H9 (cell line): ENCODE data around the gene SIGLEC1. TPM values are rescaled to one million over a fixed set of nuclear protein-coding genes. Genes with fewer than 3 reads are reported as not detected.

Experiments
- DNase-seq: peaks from one replicate; pipeline ENCODE4 v3.0.0-alpha.2; 2017
- H2AFZ ChIP-seq: one replicate; pipeline ENCODE4 v1.6.1; 2013; ENCODE audit warnings: mild to moderate bottlenecking, low read length, control low read depth, moderate library complexity
- H2AK5ac ChIP-seq: 2 replicates; pipeline ENCODE4 v1.6.1; 2013; ENCODE audit warnings: low read length, control low read depth, mixed read lengths; ENCODE audit not compliant: insufficient read length
- H2BK120ac ChIP-seq: one replicate; pipeline ENCODE4 v1.6.1; 2013; ENCODE audit warnings: low read depth, mild to moderate bottlenecking, low read length, control low read depth, inconsistent platforms; ENCODE audit not compliant: poor library complexity, severe bottlenecking
- H2BK12ac ChIP-seq: 2 replicates; pipeline ENCODE4 v1.6.1; 2013; ENCODE audit warnings: low read length, control low read depth, mixed read lengths, low read depth; ENCODE audit not compliant: insufficient read length
- H2BK15ac ChIP-seq: 2 replicates; pipeline ENCODE4 v1.6.1; 2013; ENCODE audit warnings: low read depth, low read length, control low read depth
- H2BK20ac ChIP-seq: one replicate; pipeline ENCODE4 v1.6.1; 2013; ENCODE audit warnings: low read depth, mild to moderate bottlenecking, low read length, control low read depth, inconsistent platforms; ENCODE audit not compliant: poor library complexity, severe bottlenecking
- H2BK5ac ChIP-seq: 2 replicates; pipeline ENCODE4 v1.6.1; 2013; ENCODE audit warnings: low read length, control low read depth, mixed read lengths; ENCODE audit not compliant: insufficient read length
- H3K14ac ChIP-seq: 2 replicates; pipeline ENCODE4 v1.6.1; 2013; ENCODE audit warnings: low read length, control low read depth; ENCODE audit not compliant: insufficient read depth
- H3K18ac ChIP-seq: 2 replicates; pipeline ENCODE4 v1.6.1; 2013; ENCODE audit warnings: low read depth, mild to moderate bottlenecking, mixed read lengths, low read length, control low read depth; ENCODE audit not compliant: insufficient read length
- H3K23ac ChIP-seq: 2 replicates; pipeline ENCODE4 v1.6.1; 2013; ENCODE audit warnings: low read length, control low read depth, mixed read lengths, low read depth; ENCODE audit not compliant: insufficient read length
- H3K23me2 ChIP-seq: 2 replicates; pipeline ENCODE4 v1.6.1; 2013; ENCODE audit warnings: low read depth, mild to moderate bottlenecking, mixed read lengths, low read length, control low read depth; ENCODE audit not compliant: insufficient read length, poor library complexity, severe bottlenecking
- H3K27ac ChIP-seq: 2 replicates; pipeline ENCODE4 v1.5.1; 2013; ENCODE audit warnings: low read length, control low read depth, mixed read lengths, low read depth; ENCODE audit not compliant: insufficient read length
- H3K27me3 ChIP-seq: 2 replicates; pipeline ENCODE4 v1.6.1; 2013; ENCODE audit warnings: low read length, control low read depth, inconsistent platforms; ENCODE audit not compliant: insufficient read depth
- H3K4ac ChIP-seq: 2 replicates; pipeline ENCODE4 v1.6.1; 2013; ENCODE audit warnings: low read depth, mild to moderate bottlenecking, control low read depth, inconsistent platforms, low read length, moderate library complexity
- H3K4me1 ChIP-seq: 2 replicates; pipeline ENCODE4 v1.6.1; 2013; ENCODE audit warnings: low read length, control low read depth, inconsistent platforms; ENCODE audit not compliant: insufficient read depth
- H3K4me2 ChIP-seq: 2 replicates; pipeline ENCODE4 v1.6.1; 2013; ENCODE audit warnings: low read length, control low read depth, mixed read lengths; ENCODE audit not compliant: insufficient read length, insufficient read depth
- H3K56ac ChIP-seq: 2 replicates; pipeline ENCODE4 v1.6.1; 2013; ENCODE audit warnings: low read depth, mild to moderate bottlenecking, mixed read lengths, low read length, control low read depth; ENCODE audit not compliant: insufficient read length
- H3K79me1 ChIP-seq: 2 replicates; pipeline ENCODE4 v1.6.1; 2013; ENCODE audit warnings: low read depth, mild to moderate bottlenecking, moderate library complexity, low read length, control low read depth, inconsistent platforms; ENCODE audit not compliant: insufficient read depth, poor library complexity, severe bottlenecking
- H3K79me2 ChIP-seq: 2 replicates; pipeline ENCODE4 v1.6.1; 2013; ENCODE audit warnings: low read length, control low read depth, inconsistent platforms; ENCODE audit not compliant: insufficient read depth
- H3K9ac ChIP-seq: 2 replicates; pipeline ENCODE4 v1.6.1; 2013; ENCODE audit warnings: low read length, control low read depth, mixed read lengths; ENCODE audit not compliant: insufficient read length; ENCODE audit errors: extremely low read depth
- H3K9me3 ChIP-seq: one replicate; pipeline ENCODE4 v1.6.1; 2013; ENCODE audit warnings: low read depth, low read length, inconsistent platforms; ENCODE audit not compliant: control insufficient read depth
- H3T11ph ChIP-seq: one replicate; pipeline ENCODE4 v1.6.1; 2013; ENCODE audit warnings: mild to moderate bottlenecking, low read length, control low read depth, inconsistent platforms
- H4K20me1 ChIP-seq: one replicate; pipeline ENCODE4 v1.6.1; 2013; ENCODE audit not compliant: control insufficient read depth, insufficient read length, insufficient read depth
- H4K5ac ChIP-seq: 2 replicates; pipeline ENCODE4 v1.6.1; 2013; ENCODE audit warnings: low read depth, mild to moderate bottlenecking, mixed read lengths, low read length, control low read depth; ENCODE audit not compliant: insufficient read length
- H4K8ac ChIP-seq: replicated peaks from 2 replicates; pipeline ENCODE4 v1.6.1; 2013; ENCODE audit warnings: low read length, control low read depth, mixed read lengths, low read depth; ENCODE audit not compliant: insufficient read length
- H4K91ac ChIP-seq: 2 replicates; pipeline ENCODE4 v1.6.1; 2013; ENCODE audit warnings: low read depth, mild to moderate bottlenecking, moderate library complexity, mixed read lengths, low read length, control low read depth; ENCODE audit not compliant: insufficient read length
- H3K27ac Mint-ChIP-seq, 3 experiments: 2 replicates in 2 of 3; 3 replicates in 1 of 3; pipeline ENCODE4 v1.8.0; 2020 to 2021; ENCODE audit warnings: mixed read lengths in 3 of 3, mild to moderate bottlenecking in 1 of 3, moderate library complexity in 1 of 3
- H3K27me3 Mint-ChIP-seq: 2 replicates; pipeline ENCODE4 v1.8.0; 2021; ENCODE audit warnings: low read depth, mild to moderate bottlenecking, moderate library complexity, mixed read lengths
- H3K36me3 Mint-ChIP-seq, 3 experiments: 2 replicates in 2 of 3; 3 replicates in 1 of 3; pipeline ENCODE4 v1.8.0; 2020 to 2021; ENCODE audit warnings: low read depth in 3 of 3, mixed read lengths in 3 of 3; ENCODE audit not compliant: insufficient read depth in 1 of 3
- H3K4me1 Mint-ChIP-seq, 2 experiments: 2 replicates each; pipeline ENCODE4 v1.8.0; 2020; ENCODE audit warnings: mixed read lengths in 2 of 2
- H3K4me3 Mint-ChIP-seq, 2 experiments: 2 replicates in 1 of 2; 3 replicates in 1 of 2; pipeline ENCODE4 v1.8.0; 2020 to 2021; ENCODE audit warnings: mild to moderate bottlenecking in 2 of 2, mixed read lengths in 2 of 2, moderate library complexity in 1 of 2
- H3K9me3 Mint-ChIP-seq, 2 experiments: 2 replicates in 1 of 2; 3 replicates in 1 of 2; pipeline ENCODE4 v1.8.0; 2020; ENCODE audit warnings: mild to moderate bottlenecking in 2 of 2, mixed read lengths in 2 of 2, moderate library complexity in 1 of 2
- WGBS: extraction: QIAGEN DNeasy Blood & Tissue Kit; methylation state at CpG from one replicate; pipeline ENCODE4 v1.1.7; 2013; ENCODE audit warnings: missing lambda C conversion rate, low lambda C conversion rate, mixed read lengths; ENCODE audit not compliant: insufficient read length; ENCODE audit errors: extremely low coverage; 5-methylcytosine and 5-hydroxymethylcytosine counted together
- total RNA-seq: library from RNA; stranded (reverse); gene quantifications from 2 replicates; pipeline ENCODE4 v1.2.1, GENCODE V29; 2021
- TF ChIP-seq, protein P1 (sequence below): fragments of 200-600 bp; sonication (generic); conservative IDR thresholded peaks from 3 replicates; pipeline ENCODE4 v1.8.0; 2021; ENCODE audit warnings: antibody characterized with exemption, mild to moderate bottlenecking

The SIGLEC1 gene
- total RNA-seq, 1 experiment from 2014 or later, result not detected

DNA sequence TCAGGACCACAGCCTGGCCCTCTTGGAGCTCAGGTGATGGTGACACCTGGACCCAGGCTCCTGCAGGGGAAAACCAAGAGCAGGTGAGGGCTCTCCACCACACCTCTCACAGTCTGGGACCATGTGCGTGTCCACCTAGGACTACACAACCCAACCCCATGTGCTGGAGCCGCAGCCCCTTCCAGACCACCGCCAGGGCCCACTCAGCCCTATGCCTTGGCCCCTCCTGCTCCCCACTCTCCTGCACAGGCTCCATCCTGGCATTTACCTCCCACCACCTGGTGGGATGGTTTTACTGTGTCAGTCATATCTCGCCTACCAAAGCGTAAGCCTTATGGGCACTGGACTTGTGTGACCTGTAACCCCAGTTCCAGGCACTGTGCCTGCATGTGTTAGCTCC is 17.5 kb downstream of the SIGLEC1 start:
- no peak overlapping the region for H4K91ac ChIP-seq
- no peak overlapping the region for H2BK5ac ChIP-seq
- no peaks in the 10 kb centered on the region for H3K27me3 ChIP-seq
- no peak overlapping the region for H4K8ac ChIP-seq
- H3K79me2 ChIP-seq, result no peaks in the 10 kb centered on the region
- H3K27ac ChIP-seq, result no peak overlapping the region
- no peak overlapping the region for H2BK12ac ChIP-seq
- no peak overlapping the region for H3K14ac ChIP-seq
- Mint-ChIP-seq H3K27me3 (peaks cover 2% of the 10 kb centered on the region; the same call in 1 of the 2 replicates), H3K27ac (peak overlapping the region in 1 of 3 experiments; percentile 59; a peak in 1 of 7 replicates), H3K4me3 (no peak overlapping the region), H3K9me3 (peaks cover 3% of the 10 kb centered on the region in 2 experiments; a peak in 3 of 5 replicates), H3K36me3 (no peaks in the 10 kb centered on the region; a peak in 1 of 7 replicates), H3K4me1 (no peaks in the 10 kb centered on the region)
- no peak overlapping the region for H3K18ac ChIP-seq
- H3K9me3 ChIP-seq, result no peaks in the 10 kb centered on the region
- H2AFZ ChIP-seq, result no peak overlapping the region
- no peak overlapping the region for H3K9ac ChIP-seq
- TF ChIP-seq, protein P1, sequence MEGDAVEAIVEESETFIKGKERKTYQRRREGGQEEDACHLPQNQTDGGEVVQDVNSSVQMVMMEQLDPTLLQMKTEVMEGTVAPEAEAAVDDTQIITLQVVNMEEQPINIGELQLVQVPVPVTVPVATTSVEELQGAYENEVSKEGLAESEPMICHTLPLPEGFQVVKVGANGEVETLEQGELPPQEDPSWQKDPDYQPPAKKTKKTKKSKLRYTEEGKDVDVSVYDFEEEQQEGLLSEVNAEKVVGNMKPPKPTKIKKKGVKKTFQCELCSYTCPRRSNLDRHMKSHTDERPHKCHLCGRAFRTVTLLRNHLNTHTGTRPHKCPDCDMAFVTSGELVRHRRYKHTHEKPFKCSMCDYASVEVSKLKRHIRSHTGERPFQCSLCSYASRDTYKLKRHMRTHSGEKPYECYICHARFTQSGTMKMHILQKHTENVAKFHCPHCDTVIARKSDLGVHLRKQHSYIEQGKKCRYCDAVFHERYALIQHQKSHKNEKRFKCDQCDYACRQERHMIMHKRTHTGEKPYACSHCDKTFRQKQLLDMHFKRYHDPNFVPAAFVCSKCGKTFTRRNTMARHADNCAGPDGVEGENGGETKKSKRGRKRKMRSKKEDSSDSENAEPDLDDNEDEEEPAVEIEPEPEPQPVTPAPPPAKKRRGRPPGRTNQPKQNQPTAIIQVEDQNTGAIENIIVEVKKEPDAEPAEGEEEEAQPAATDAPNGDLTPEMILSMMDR, result no peak
- H4K5ac ChIP-seq, result no peak overlapping the region
- H2AK5ac ChIP-seq, result no peak overlapping the region
- no peak overlapping the region for H2BK120ac ChIP-seq
- H3K56ac ChIP-seq, result no peak overlapping the region
- no peak overlapping the region for H3K4ac ChIP-seq
- H3K4me2 ChIP-seq, result no peak overlapping the region
- no peak overlapping the region for H2BK20ac ChIP-seq
- no peaks in the 10 kb centered on the region for H3K23me2 ChIP-seq
- no peaks in the 10 kb centered on the region for H3K4me1 ChIP-seq
- no peak overlapping the region for H2BK15ac ChIP-seq
- no CpG with 5 or more reads among the region's 5 CpGs for WGBS
- no peak for DNase-seq
- no peak overlapping the region for H3K23ac ChIP-seq
- no peaks in the 10 kb centered on the region for H3K79me1 ChIP-seq
- H3T11ph ChIP-seq, result no peak overlapping the region
- no peaks in the 10 kb centered on the region for H4K20me1 ChIP-seq
